GM19025 (cell line): ENCODE data around the gene GTF3C5.
"Not testable (repeated sequence)": the region's sequence is repeated elsewhere in the genome, so short reads cannot be mapped to it uniquely, and the experiment has no call there.

Source experiments
- ATAC-seq: cut with Tn5 transposase; IDR thresholded peaks from one replicate; pipeline ENCODE4 v1.9.1; 2021; ENCODE audit warnings: mild to moderate bottlenecking, low read depth, moderate library complexity; ENCODE audit not compliant: unreplicated experiment

GTF3C5 gene

GRCh38 chr9:133066181-133066983, 35.6 kb downstream of the GTF3C5 start:
- ATAC-seq, result no peak

- ATAC-seq, result no peak
Observed at GRCh38 chr9:133067006-133067405, 36.2 kb downstream of the GTF3C5 start.

- ATAC-seq, result no peak
Observed at GRCh38 chr9:133067813-133068212, 37.0 kb downstream of the GTF3C5 start.

GRCh38 chr9:133068431-133068830, 37.6 kb downstream of the GTF3C5 start:
- ATAC-seq, result not testable (repeated sequence)

GRCh38 chr9:133070500-133070961, 39.7 kb downstream of the GTF3C5 start:
- ATAC-seq, result not testable (repeated sequence)

GRCh38 chr9:133070985-133071384, 40.2 kb downstream of the GTF3C5 start:
- ATAC-seq, result not testable (repeated sequence)

GRCh38 chr9:133071484-133072150, 40.8 kb downstream of the GTF3C5 start:
- ATAC-seq, result no peak

- ATAC-seq, result not testable (repeated sequence)
Observed at GRCh38 chr9:133072210-133072609, 41.4 kb downstream of the GTF3C5 start.

GRCh38 chr9:133073086-133074014, 42.6 kb downstream of the GTF3C5 start:
- ATAC-seq, result no peak

- no peak for ATAC-seq
Observed at GRCh38 chr9:133074111-133074651, 43.4 kb downstream of the GTF3C5 start.

- ATAC-seq, result no peak
Observed at GRCh38 chr9:133075925-133076630, 45.3 kb downstream of the GTF3C5 start.

GRCh38 chr9:133076691-133077090, 45.9 kb downstream of the GTF3C5 start:
- no peak for ATAC-seq

GRCh38 chr9:133078486-133078885, 47.7 kb downstream of the GTF3C5 start:
- ATAC-seq, result no peak

GRCh38 chr9:133080161-133080560, 49.4 kb downstream of the GTF3C5 start:
- no peak for ATAC-seq

- ATAC-seq, result not testable (repeated sequence)
Observed at GRCh38 chr9:133080786-133081779, 50.3 kb downstream of the GTF3C5 start.

- ATAC-seq, result not testable (repeated sequence)
Observed at GRCh38 chr9:133081957-133082644, 51.3 kb downstream of the GTF3C5 start.

GRCh38 chr9:133083688-133084087, 52.9 kb downstream of the GTF3C5 start:
- ATAC-seq, result not testable (repeated sequence)
